ENCODE data around the gene ISG20.
A peak's percentile ranks its signal among the peaks of the same experiment; 100 is the strongest.
"Not testable (repeated sequence)": the region's sequence is repeated elsewhere in the genome, so short reads cannot be mapped to it uniquely, and the experiment has no call there.

Gene ISG20

GRCh38 chr15:88637436-88637835 is 1.4 kb upstream of the ISG20 start:
- DNase-seq: no peak

- no peak for DNase-seq
These were observed 783 bp upstream of the ISG20 start for GRCh38 chr15:88637841-88638625.

GRCh38 chr15:88641959-88642452 is 3.2 kb downstream of the ISG20 start:
- no peak for DNase-seq

GRCh38 chr15:88642514-88642913 is 3.7 kb downstream of the ISG20 start:
- DNase-seq: not testable (repeated sequence)

- DNase-seq: no peak
These were observed 5.9 kb downstream of the ISG20 start for GRCh38 chr15:88644741-88645140.

- DNase-seq: no peak
These were observed 6.6 kb downstream of the ISG20 start for GRCh38 chr15:88645171-88646087.

- no peak for DNase-seq
These were observed 7.2 kb downstream of the ISG20 start for GRCh38 chr15:88646088-88646405.

- no peak for DNase-seq
These were observed 8.1 kb downstream of the ISG20 start for GRCh38 chr15:88646951-88647350.

- no peak for DNase-seq
These were observed 8.7 kb downstream of the ISG20 start for GRCh38 chr15:88647351-88648105.

GRCh38 chr15:88648357-88649214 is 9.8 kb downstream of the ISG20 start:
- no peak for DNase-seq

GRCh38 chr15:88649286-88649733 is 10.5 kb downstream of the ISG20 start:
- DNase-seq: peak; percentile 43

- DNase-seq: no peak
These were observed 11.1 kb downstream of the ISG20 start for GRCh38 chr15:88649753-88650551.

GRCh38 chr15:88650556-88650955 is 11.7 kb downstream of the ISG20 start:
- no peak for DNase-seq

- DNase-seq: no peak
These were observed 12.4 kb downstream of the ISG20 start for GRCh38 chr15:88651136-88651732.

GRCh38 chr15:88651971-88652370 is 13.2 kb downstream of the ISG20 start:
- DNase-seq: no peak

- DNase-seq: no peak
These were observed 13.8 kb downstream of the ISG20 start for GRCh38 chr15:88652456-88653199.

GRCh38 chr15:88653200-88654064 is 14.6 kb downstream of the ISG20 start:
- no peak for DNase-seq

- DNase-seq: no peak
These were observed 15.8 kb downstream of the ISG20 start for GRCh38 chr15:88654430-88655102.

Data from activated gamma-delta T cell (primary cell).